ENCODE measurements around the gene MPHOSPH6. TPM values are rescaled to one million over a fixed set of nuclear protein-coding genes. Genes with fewer than 3 reads are reported as not detected.

The MPHOSPH6 gene
- total and polyA plus RNA-seq, 2 of the 4 experiments (the other 2 are of a cell fraction) = 5.4 to 15.5 TPM

DNA sequence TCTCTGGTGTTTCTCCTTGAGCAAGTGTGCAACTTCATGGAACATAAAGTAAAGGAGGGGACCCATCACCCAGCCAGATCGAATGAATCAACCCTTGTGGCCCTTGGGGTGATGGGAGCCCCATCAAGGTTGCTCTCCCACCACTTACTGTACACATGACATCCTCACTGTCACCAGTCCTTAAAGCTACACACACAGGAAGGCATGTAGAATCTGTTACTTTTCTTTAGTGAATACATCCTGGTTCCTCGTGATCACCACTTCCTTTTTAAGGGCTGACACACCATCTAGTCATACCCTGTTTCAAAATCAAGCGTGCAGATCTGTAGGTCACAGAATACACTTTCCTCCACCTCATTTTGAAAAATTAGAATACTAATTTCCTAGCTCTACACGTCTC, 22.6 kb upstream of the MPHOSPH6 start:
- H3K27ac ChIP-seq (ENCODE audit: insufficient read depth, low read length) = peak overlapping the region; percentile 79
- H4K91ac ChIP-seq (ENCODE audit: insufficient read depth, low read depth, low read length) = peak overlapping the region; percentile 82

More for the DNA sequence above, 22.6 kb upstream of the MPHOSPH6 start:
- Histone ChIP-seq H3K56ac (ENCODE audit: extremely low read depth, insufficient read depth, low read length) (no peak overlapping the region), H3K9me3 (ENCODE audit: control insufficient read depth, insufficient read depth, low read length) (no peaks in the 10 kb centered on the region), H3K79me1 (ENCODE audit: low read depth in 1 of 2, low read length in 2 of 2) (no peaks in the 10 kb centered on the region), H4K5ac (ENCODE audit: low read depth, low read length) (peak overlapping the region; percentile 96), H3K4ac (ENCODE audit: low read depth, low read length) (peak overlapping the region; percentile 89), H2BK20ac (ENCODE audit: low read depth, low read length) (peak overlapping the region; percentile 98), H3K4me3 (ENCODE audit: insufficient read depth, low read depth, low read length) (no peak overlapping the region), H2AK5ac (ENCODE audit: low read depth, low read length) (peak overlapping the region; percentile 12; the same call in 1 of the 2 replicates), H2BK120ac (ENCODE audit: low read depth, low read length) (peak overlapping the region; percentile 94), H3K9ac (ENCODE audit: low read depth, low read length) (no peak overlapping the region), H2AK9ac (replicated peaks; ENCODE audit: low read depth, low read length, poor library complexity) (no peak overlapping the region), H3K27me3 (ENCODE audit: control insufficient read depth, insufficient read depth, low read length) (no peaks in the 10 kb centered on the region; the same call in 1 of the 2 replicates), H3K4me2 (ENCODE audit: low read depth, low read length) (peak overlapping the region; percentile 38; the same call in 1 of the 2 replicates), H2BK15ac (ENCODE audit: low read depth, low read length) (peak overlapping the region; percentile 93), H3K4me1 (ENCODE audit: control insufficient read depth, insufficient read depth, low read length) (peaks cover 9% of the 10 kb centered on the region), H3K23ac (ENCODE audit: low read depth, low read length) (peak overlapping the region; percentile 83; the same call in 1 of the 2 replicates), H2AFZ (replicated peaks; ENCODE audit: low read length, poor library complexity) (peak overlapping the region; percentile 93), H3K14ac (replicated peaks; ENCODE audit: low read depth, low read length) (peak overlapping the region; percentile 94), H4K20me1 (ENCODE audit: insufficient read depth, low read length) (no peaks in the 10 kb centered on the region), H3K36me3 (ENCODE audit: control insufficient read depth, insufficient read depth, low read length) (no peaks in the 10 kb centered on the region), H4K8ac (ENCODE audit: low read depth in 2 of 2, low read length in 2 of 2) (peak overlapping the region; percentile 94 to 97), H2BK5ac (ENCODE audit: low read depth, low read length, poor library complexity, severe bottlenecking) (peak overlapping the region; percentile 86), H3K9me1 (ENCODE audit: insufficient read depth, low read length) (peaks cover 7% of the 10 kb centered on the region), H3K18ac (ENCODE audit: low read depth, low read length) (peak overlapping the region; percentile 84)
- BruUV-seq (replicated peaks) = no TSS peak
- ATAC-seq (ENCODE audit: low read depth) (peak; percentile 89), DNase-seq (peak; percentile 88)
- TF ChIP-seq SMC3 (IDR thresholded peaks at IDR 0.05; ENCODE audit: low read depth, low read length) (no peak), CHD1 (IDR thresholded peaks at IDR 0.05; ENCODE audit: low read depth, low read length) (no peak), POLR2A (IDR thresholded peaks at IDR 0.05; ENCODE audit: low read depth, low read length) (no peak), MAZ (IDR thresholded peaks at IDR 0.05; ENCODE audit: borderline replicate concordance, low read depth, low read length) (no peak), NFE2L2 (IDR thresholded peaks at IDR 0.05; ENCODE audit: low read depth, low read length) (no peak), MXI1 (IDR thresholded peaks at IDR 0.05; ENCODE audit: borderline replicate concordance, low read depth, low read length) (no peak), FOS (IDR thresholded peaks at IDR 0.05; ENCODE audit: low read depth, low read length) (peak; percentile 20; the same call in 1 of the 2 replicates), BHLHE40 (IDR thresholded peaks at IDR 0.05; ENCODE audit: low read depth, low read length) (peak; percentile 84), CEBPB (IDR thresholded peaks at IDR 0.05; ENCODE audit: low read depth, low read length) (peak; percentile 68; the same call in 1 of the 2 replicates)
- dilution Hi-C loops (cut with HindIII; ENCODE audit: low sequenced_read_pairs, unreplicated experiment) (no loop called here), intact Hi-C loops (cut with micrococcal nuclease) (no loop called here), in situ Hi-C loops (cut with MboI; ENCODE audit: low sequenced_read_pairs) (no loop called here)
- POLR2A ChIA-PET (ENCODE audit: unreplicated experiment) = interaction anchor here (0.6 kb wide), 1 partner anchor 25 kb away, joined by 3 read pairs; no protein-coding TSS in a partner anchor
- CTCF ChIA-PET = no interaction called here
- 0% methylated on average over 3 of the region's 4 CpGs; no CpG with 5 or more reads in 1 of the 2 experiments for WGBS, 2 experiments (ENCODE audit: extremely low coverage in 2 of 2, insufficient read length in 1 of 2)

All from IMR-90 (cell line).